ENCODE data around the gene MPV17L2. TPM values are rescaled to one million over a fixed set of nuclear protein-coding genes. Genes with fewer than 3 reads are reported as not detected.

MPV17L2 gene
- total RNA-seq, 6 experiments from 2014 or later, result 9.7 to 14.9 (median 13.1) TPM

DNA sequence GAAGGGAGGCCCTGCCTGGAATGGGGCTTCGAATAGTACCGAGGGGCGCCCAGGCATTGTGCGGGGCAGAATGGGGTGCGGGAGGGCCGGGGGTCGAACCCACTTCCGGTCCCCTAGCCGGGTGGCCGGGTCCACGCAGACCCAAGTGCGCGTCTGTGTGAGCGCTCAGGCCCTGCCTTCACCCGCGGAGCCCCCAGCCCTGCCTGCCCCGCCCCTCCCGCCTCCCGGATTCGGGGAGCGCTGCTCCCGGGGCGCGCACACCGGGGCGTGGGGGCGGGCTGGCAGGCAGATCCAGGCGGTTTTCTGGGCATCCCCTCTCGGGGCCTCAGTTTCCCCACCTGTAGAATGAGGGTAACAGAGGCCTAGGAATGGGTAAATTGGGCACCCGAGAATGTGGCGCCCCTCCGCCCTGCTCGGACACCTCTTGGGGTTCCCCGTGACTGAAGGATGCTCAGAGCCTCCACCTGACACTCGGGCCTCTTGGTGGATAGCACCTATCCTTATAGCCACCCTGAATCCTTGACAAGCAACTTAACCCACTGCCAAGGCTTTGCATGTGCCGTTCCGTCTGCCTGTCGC, 39.4 kb upstream of the MPV17L2 start:
- DNase-seq, result no peak

DNA sequence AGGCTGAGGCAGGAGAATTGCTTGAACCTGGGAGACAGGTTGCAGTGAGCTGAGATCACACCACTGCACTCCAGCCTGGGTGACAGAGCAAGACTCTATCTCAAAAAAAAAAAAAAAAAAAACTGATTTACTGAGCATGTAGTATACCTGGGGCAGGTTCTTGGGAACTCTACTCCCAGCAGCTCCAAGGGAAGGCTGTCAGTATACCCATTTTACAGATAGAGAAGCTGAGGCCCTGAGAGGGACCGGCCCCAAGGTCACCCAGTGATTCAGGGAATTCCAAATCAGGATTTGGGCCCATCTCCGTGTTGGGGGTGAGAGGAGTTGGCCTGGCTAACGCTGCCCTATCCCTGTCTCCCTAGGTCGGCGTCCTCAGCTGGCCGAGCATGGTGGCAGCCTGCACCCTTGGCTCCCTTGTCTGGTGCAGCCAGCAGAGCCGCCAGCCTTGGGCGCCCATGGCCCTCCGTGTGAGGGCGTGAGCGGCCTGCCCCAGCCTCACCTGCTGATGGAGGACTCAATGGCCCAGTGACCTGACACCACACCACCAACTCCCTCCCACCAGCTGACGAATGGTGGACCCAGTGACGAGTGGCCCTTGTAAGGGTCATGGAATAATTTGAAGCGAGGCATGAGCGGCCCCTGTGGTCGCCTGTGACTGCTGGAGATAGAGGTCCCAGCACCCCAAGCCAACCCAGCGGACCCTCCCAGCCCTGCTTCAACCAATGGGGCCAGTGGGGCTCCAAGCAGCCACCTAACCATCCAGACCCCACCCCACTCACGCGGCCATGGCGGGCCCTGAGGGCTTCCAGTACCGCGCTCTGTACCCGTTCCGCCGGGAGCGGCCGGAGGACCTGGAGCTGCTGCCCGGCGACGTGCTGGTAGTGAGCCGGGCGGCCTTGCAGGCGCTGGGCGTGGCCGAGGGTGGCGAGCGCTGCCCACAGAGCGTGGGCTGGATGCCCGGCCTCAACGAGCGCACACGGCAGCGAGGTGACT, 37.6 kb upstream of the MPV17L2 start:
- peaks cover 6% of the 10 kb centered on the region; the same call in 1 of the 2 replicates for H3K36me3 Mint-ChIP-seq (ENCODE audit: low read depth)
- H3K9me3 Mint-ChIP-seq, result no peaks in the 10 kb centered on the region
- DNase-seq, result no peak
- peaks cover 33% of the 10 kb centered on the region for H3K4me1 Mint-ChIP-seq (ENCODE audit: low read depth)
- TF ChIP-seq, protein P1, sequence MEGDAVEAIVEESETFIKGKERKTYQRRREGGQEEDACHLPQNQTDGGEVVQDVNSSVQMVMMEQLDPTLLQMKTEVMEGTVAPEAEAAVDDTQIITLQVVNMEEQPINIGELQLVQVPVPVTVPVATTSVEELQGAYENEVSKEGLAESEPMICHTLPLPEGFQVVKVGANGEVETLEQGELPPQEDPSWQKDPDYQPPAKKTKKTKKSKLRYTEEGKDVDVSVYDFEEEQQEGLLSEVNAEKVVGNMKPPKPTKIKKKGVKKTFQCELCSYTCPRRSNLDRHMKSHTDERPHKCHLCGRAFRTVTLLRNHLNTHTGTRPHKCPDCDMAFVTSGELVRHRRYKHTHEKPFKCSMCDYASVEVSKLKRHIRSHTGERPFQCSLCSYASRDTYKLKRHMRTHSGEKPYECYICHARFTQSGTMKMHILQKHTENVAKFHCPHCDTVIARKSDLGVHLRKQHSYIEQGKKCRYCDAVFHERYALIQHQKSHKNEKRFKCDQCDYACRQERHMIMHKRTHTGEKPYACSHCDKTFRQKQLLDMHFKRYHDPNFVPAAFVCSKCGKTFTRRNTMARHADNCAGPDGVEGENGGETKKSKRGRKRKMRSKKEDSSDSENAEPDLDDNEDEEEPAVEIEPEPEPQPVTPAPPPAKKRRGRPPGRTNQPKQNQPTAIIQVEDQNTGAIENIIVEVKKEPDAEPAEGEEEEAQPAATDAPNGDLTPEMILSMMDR (IDR thresholded peaks at IDR 0.05), result no peak
- H3K27ac Mint-ChIP-seq, result no peak overlapping the region
- H3K27me3 Mint-ChIP-seq (ENCODE audit: insufficient read depth), result peaks cover 5% of the 10 kb centered on the region
- no peak overlapping the region for H3K4me3 Mint-ChIP-seq

More for the DNA sequence above, 39.4 kb upstream of the MPV17L2 start:
- Mint-ChIP-seq H3K4me1 (ENCODE audit: low read depth) (peaks cover 30% of the 10 kb centered on the region), H3K36me3 (ENCODE audit: low read depth) (peaks cover 4% of the 10 kb centered on the region; the same call in 1 of the 2 replicates), H3K27ac (peak overlapping the region; percentile 73), H3K9me3 (no peaks in the 10 kb centered on the region), H3K4me3 (peak overlapping the region; percentile 90), H3K27me3 (ENCODE audit: insufficient read depth) (peaks cover 5% of the 10 kb centered on the region)
- TF ChIP-seq, protein P1 (IDR thresholded peaks at IDR 0.05), result no peak

DNA sequence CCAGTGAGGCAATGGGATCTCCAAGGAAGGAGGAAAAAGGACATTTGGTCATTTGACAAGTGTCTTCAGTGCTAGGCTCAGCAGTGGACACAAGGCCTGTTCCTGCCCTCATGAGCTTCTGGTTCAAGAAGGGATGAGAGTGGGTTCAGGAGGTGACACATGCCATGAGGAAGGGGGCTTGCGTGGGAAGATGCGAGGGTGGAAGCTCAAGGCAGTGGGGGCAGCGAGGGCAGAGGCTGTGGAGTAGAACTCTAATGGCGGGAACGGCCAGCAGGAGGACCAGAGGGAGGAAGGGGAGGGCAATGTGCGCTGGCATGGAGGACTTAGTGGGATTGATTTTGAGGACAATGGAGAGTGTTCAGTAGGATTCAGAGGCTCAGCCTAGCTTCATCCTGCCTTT, 36.8 kb upstream of the MPV17L2 start:
- H3K27ac Mint-ChIP-seq, result no peak overlapping the region
- H3K4me1 Mint-ChIP-seq (ENCODE audit: low read depth), result peaks cover 34% of the 10 kb centered on the region
- H3K27me3 Mint-ChIP-seq (ENCODE audit: insufficient read depth), result peaks cover 5% of the 10 kb centered on the region
- peaks cover 8% of the 10 kb centered on the region; the same call in 1 of the 2 replicates for H3K36me3 Mint-ChIP-seq (ENCODE audit: low read depth)
- H3K4me3 Mint-ChIP-seq, result no peak overlapping the region
- TF ChIP-seq, protein P1 (IDR thresholded peaks at IDR 0.05), result no peak
- DNase-seq, result no peak
- no peaks in the 10 kb centered on the region for H3K9me3 Mint-ChIP-seq

DNA sequence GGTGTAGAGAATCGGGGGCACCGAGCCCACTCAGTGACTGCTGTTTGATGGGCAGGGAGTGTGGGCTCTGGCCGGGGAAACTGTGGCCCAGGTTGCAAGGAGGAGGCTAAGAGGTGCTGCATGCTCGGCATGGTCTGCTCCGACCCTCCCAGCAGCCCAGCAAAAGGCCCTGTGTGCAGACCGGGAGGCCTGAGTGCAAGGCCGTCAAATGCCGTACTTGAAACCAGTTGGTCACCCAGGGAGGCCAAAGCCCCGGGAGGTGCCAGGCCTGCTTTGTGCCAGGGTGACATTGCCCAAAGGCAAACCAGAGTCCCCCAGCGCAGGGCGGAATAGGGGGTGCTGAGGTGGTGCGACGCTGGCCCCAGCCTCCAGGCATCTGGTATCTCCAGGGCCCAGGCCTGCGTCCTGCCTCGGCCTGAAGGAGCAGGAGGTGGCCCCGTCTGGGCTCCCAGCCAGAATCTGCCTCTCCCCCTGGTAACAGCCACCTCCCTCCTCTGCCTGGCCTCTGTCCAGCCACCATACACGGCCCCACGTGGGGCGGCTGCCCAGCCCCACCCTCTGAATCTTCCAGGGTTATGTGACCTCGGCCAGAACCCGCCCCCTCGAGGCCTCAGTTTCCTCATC, 36.1 kb upstream of the MPV17L2 start:
- no peak overlapping the region for H3K4me3 Mint-ChIP-seq
- H3K27ac Mint-ChIP-seq, result no peak overlapping the region
- TF ChIP-seq, protein P1 (IDR thresholded peaks at IDR 0.05), result no peak
- H3K9me3 Mint-ChIP-seq, result no peaks in the 10 kb centered on the region
- H3K4me1 Mint-ChIP-seq (ENCODE audit: low read depth), result peaks cover 27% of the 10 kb centered on the region
- DNase-seq, result peak; percentile 65
- H3K36me3 Mint-ChIP-seq (ENCODE audit: low read depth), result peaks cover 8% of the 10 kb centered on the region; the same call in 1 of the 2 replicates
- H3K27me3 Mint-ChIP-seq (ENCODE audit: insufficient read depth), result peaks cover 4% of the 10 kb centered on the region

DNA sequence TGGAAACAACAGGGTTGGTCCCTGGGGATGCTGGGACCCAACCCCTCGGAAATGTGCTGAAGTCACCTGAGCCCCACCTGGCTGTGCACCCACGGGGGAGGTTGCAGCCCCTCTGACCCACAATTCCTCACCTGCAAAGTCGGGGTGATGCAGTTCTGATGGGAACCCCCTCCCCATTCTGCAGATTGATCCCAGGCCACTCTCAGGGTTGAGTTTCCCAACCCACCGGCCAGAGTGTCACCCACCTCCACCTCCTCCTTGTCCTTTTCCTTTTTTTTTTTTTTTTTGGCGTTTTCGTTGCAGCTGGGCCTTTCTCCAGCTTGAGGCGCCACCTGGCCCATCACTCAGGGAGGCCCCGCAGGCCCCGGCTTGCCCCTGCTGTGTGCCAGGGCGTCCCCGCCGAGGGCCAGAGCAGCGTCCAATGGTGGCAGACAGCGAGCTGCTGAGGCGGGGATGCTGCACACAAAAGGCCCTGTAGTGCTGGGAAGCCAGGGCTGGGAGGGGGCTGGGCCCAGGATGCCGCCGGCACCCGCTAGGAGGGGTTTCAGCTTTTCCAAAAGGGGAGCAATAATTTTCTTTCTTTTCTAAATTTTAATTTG, 35.5 kb upstream of the MPV17L2 start:
- H3K9me3 Mint-ChIP-seq, result no peaks in the 10 kb centered on the region
- no peak overlapping the region for H3K4me3 Mint-ChIP-seq
- peaks cover 4% of the 10 kb centered on the region for H3K27me3 Mint-ChIP-seq (ENCODE audit: insufficient read depth)
- H3K4me1 Mint-ChIP-seq (ENCODE audit: low read depth), result peaks cover 21% of the 10 kb centered on the region
- TF ChIP-seq, protein P1 (IDR thresholded peaks at IDR 0.05), result no peak
- no peak for DNase-seq
- H3K36me3 Mint-ChIP-seq (ENCODE audit: low read depth), result peaks cover 8% of the 10 kb centered on the region; the same call in 1 of the 2 replicates
- no peak overlapping the region for H3K27ac Mint-ChIP-seq

Measured in HFFc6 (cell line).